K562 treated with DMSO at 1 percent for 12 hours (cell line): ENCODE data around the gene RPL27. TPM values are rescaled to one million over a fixed set of nuclear protein-coding genes. Genes with fewer than 3 reads are reported as not detected.

Source experiments
- total RNA-seq: library from RNA; unstranded; fragments of 300-600 nt; gene quantifications from 2 replicates; pipeline ENCODE4 v1.2.3, GENCODE V29; 2022; ENCODE audit not compliant: insufficient read depth

The RPL27 gene
- 4,551 and 6,279 TPM in 2 replicates for total RNA-seq

GRCh38 chr17:42997984-42998938 is at the start of gene RPL27:
Gene RPL27, plus strand, starts transcription at chr17:42998419. Its CDS starts 332 bp downstream, at chr17:42998751.

GRCh38 chr17:42964161-42964932 is 33.9 kb upstream of the RPL27 start, which contains the start of gene AARSD1:
Gene AARSD1, minus strand, starts transcription at chr17:42964454. Its CDS starts 14 bp downstream, at chr17:42964440.

GRCh38 chr17:42979511-42980273 is 18.5 kb upstream of the RPL27 start, which contains the start of gene PTGES3L:
Gene PTGES3L, minus strand, starts transcription at chr17:42980080. Its CDS starts 27 bp downstream, at chr17:42980053.

GRCh38 chr17:42980274-42980765 is 17.9 kb upstream of the RPL27 start, which contains the start of gene RUNDC1:
Gene RUNDC1, plus strand, starts transcription at chr17:42980565. Its CDS starts 12 bp downstream, at chr17:42980577.

GRCh38 chr17:43006639-43007551 is 8.7 kb downstream of the RPL27 start, which contains the start of gene IFI35:
Gene IFI35, plus strand, starts transcription at chr17:43006784. Its CDS starts 164 bp downstream, at chr17:43006948.

GRCh38 chr17:43021741-43022512 is 23.7 kb downstream of the RPL27 start, which contains the start of gene VAT1:
Gene VAT1, minus strand, starts transcription at chr17:43022385. Its CDS starts 63 bp downstream, at chr17:43022322.

GRCh38 chr17:43024407-43025289 is 26.4 kb downstream of the RPL27 start, which contains the start of gene RND2:
Gene RND2, plus strand, starts transcription at chr17:43025231. Its CDS starts 117 bp downstream, at chr17:43025348.

Other genes with a start within 250 kb of the RPL27 start
- gene RAMP2, start 237.2 kb upstream of the RPL27 start, total RNA-seq: not detected in 2 replicates
- gene VPS25, start 225.0 kb upstream of the RPL27 start, total RNA-seq: 138 and 158 TPM in 2 replicates
- gene WNK4, start 217.8 kb upstream of the RPL27 start, total RNA-seq: 2.8 and 9.5 TPM in 2 replicates
- 65.3 and 74.5 TPM in 2 replicates for gene COA3, start 199.7 kb upstream of the RPL27 start, total RNA-seq
- 0.37 and 0.66 TPM in 2 replicates for gene CNTD1, start 199.6 kb upstream of the RPL27 start, total RNA-seq
- 26.2 and 52.7 TPM in 2 replicates for gene BECN1, start 174.1 kb upstream of the RPL27 start, total RNA-seq
- 61.1 and 143 TPM in 2 replicates for gene PSME3, start 165.0 kb upstream of the RPL27 start, total RNA-seq
- 1.1 and 4.3 TPM in 2 replicates for gene AOC2, start 153.8 kb upstream of the RPL27 start, total RNA-seq
- gene AOC3, start 147.2 kb upstream of the RPL27 start, total RNA-seq: 1.1 and 3.4 TPM in 2 replicates
- not detected in 2 replicates for gene G6PC1, start 97.6 kb upstream of the RPL27 start, total RNA-seq
- gene AARSD1, start 34.0 kb upstream of the RPL27 start, total RNA-seq: 23.1 and 31.4 TPM in 2 replicates
- gene PTGES3L, start 18.3 kb upstream of the RPL27 start, total RNA-seq: 1.7 and 2.2 TPM in 2 replicates
- 9.1 and 17.5 TPM in 2 replicates for gene RUNDC1, start 17.9 kb upstream of the RPL27 start, total RNA-seq
- 41.3 and 45.4 TPM in 2 replicates for gene IFI35, start 8.4 kb downstream of the RPL27 start, total RNA-seq
- 299 and 397 TPM in 2 replicates for gene VAT1, start 24.0 kb downstream of the RPL27 start, total RNA-seq
- 2.0 and 2.7 TPM in 2 replicates for gene RND2, start 26.8 kb downstream of the RPL27 start, total RNA-seq
- 28.0 and 62.6 TPM in 2 replicates for gene BRCA1, start 126.9 kb downstream of the RPL27 start, total RNA-seq
- 23.5 and 72.9 TPM in 2 replicates for gene NBR1, start 172.8 kb downstream of the RPL27 start, total RNA-seq
- 0.19 TPM in 1 of 2 replicates, not detected in the other for gene TMEM106A, start 213.5 kb downstream of the RPL27 start, total RNA-seq
- not detected in 2 replicates for gene CCDC200, start 230.2 kb downstream of the RPL27 start, total RNA-seq
- not detected in 2 replicates for gene RNU2-1, start 235.6 kb downstream of the RPL27 start, total RNA-seq